GM10266 (cell line): ENCODE data around the gene DCTD.
"Not testable (repeated sequence)": the region's sequence is repeated elsewhere in the genome, so short reads cannot be mapped to it uniquely, and the experiment has no call there.

Source experiments
- DNase-seq: peaks from one replicate; pipeline ENCODE4 v3.0.0; 2012; ENCODE audit errors: extremely low spot score
- TF ChIP-seq, protein P1 (sequence below): IDR thresholded peaks from 2 replicates; pipeline ENCODE4 v1.5.1; 2012; ENCODE audit warnings: mild to moderate bottlenecking, low read depth; ENCODE audit not compliant: control insufficient read depth, insufficient read depth; ENCODE audit errors: missing control alignments

Gene DCTD

GRCh38 chr4:182903013-182903412 is 14.2 kb downstream of the DCTD start:
- TF ChIP-seq, protein P1, sequence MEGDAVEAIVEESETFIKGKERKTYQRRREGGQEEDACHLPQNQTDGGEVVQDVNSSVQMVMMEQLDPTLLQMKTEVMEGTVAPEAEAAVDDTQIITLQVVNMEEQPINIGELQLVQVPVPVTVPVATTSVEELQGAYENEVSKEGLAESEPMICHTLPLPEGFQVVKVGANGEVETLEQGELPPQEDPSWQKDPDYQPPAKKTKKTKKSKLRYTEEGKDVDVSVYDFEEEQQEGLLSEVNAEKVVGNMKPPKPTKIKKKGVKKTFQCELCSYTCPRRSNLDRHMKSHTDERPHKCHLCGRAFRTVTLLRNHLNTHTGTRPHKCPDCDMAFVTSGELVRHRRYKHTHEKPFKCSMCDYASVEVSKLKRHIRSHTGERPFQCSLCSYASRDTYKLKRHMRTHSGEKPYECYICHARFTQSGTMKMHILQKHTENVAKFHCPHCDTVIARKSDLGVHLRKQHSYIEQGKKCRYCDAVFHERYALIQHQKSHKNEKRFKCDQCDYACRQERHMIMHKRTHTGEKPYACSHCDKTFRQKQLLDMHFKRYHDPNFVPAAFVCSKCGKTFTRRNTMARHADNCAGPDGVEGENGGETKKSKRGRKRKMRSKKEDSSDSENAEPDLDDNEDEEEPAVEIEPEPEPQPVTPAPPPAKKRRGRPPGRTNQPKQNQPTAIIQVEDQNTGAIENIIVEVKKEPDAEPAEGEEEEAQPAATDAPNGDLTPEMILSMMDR: no peak
- DNase-seq: no peak

DNA sequence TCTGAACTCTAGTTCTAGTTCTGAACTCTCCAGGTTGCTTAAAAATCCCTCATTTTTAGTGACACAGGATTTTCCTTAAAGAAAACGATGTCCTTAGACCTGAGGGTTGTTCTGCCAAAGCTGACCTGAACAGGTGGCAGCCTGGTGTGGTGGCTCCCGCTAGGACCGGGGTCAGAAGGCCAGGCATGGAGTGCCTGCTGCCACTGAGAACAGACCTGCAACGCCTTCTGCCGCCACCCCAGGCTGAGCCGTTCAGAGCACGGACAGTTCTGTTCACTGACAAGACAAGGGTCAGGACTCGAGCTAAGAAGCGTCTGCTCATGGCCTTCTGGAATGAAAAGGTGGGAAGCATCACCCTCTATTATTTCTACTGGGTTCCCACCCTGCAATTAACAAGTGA is 15.8 kb downstream of the DCTD start:
- TF ChIP-seq, protein P1: no peak
- DNase-seq: no peak

DNA sequence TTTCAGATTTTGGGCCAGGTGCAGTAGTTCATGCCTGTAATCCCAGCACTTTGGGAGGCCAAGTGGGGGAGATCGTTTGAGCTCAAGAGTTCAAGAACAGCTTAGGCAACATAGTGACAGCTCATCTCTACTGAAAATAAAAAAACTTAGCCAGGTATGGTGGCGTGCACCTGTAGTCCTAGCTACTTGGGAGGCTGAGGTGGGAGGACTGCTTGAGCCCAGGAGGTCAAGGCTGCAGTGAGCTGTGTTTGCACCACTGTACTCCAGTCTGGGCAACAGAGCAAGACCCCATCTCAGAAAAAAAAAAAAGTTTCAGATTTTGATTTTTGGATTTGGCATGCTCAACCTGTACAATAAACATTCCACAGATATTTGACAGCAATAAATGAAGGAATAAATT is 17.2 kb downstream of the DCTD start:
- not testable (repeated sequence) for DNase-seq

DNA sequence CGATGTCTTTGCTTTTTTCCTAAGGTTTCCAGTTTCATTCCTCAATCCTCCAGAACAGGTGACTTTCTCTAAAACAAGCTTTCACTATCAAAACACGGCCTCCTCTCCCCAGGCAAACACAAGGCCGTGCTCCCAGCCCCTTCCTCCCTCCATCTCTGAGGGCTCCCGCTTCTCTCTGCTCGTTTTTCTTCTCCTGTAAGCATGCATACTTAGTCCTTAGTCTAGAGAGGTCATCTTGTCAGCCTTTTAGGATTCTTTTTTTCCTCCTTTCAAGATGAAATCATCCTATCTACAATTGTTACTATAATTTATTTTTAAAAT is 18.7 kb downstream of the DCTD start:
- TF ChIP-seq, protein P1: no peak
- DNase-seq: no peak

DNA sequence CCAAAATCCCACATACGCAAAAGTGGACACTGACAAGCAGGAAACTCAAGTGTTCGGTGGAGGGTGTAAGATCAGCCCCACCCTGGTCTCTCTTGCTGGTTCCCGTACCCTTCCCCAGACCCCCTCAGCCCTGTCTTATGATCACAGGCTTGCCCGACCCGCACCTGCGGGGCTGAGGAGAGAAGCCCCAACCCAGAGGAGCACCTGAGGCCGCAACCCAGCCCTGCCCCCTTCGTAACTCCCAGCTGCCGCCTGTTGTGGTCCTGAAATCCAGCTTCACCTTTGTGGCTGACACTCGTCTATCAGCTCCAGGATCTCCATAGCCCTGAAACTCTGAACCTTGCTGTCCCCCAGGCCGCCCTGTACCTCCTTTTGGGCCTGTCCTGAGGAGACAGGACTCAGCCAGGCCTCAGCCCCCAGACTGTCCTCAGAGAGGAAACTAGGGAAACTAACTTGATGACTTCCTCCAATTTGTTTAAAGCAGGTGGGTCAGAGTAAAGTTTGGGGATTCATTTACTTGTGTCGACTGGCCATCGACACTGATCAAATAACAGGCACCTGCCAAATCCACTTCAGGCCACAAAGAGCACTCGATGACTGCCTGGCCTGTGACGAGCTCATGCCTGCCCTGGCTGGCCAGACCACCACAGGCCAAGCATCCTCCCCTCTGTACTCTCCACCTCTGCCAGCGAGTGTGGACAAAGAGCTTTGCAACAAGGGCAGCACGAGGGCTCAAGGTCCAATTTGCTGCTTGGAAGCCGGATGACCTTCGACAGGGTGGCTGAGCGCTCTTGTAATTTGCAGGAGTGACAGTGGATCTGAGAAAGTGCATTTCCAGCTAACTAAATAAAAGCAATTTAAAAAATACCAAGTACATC is 19.3 kb downstream of the DCTD start:
- TF ChIP-seq, protein P1: no peak
- no peak for DNase-seq

DNA sequence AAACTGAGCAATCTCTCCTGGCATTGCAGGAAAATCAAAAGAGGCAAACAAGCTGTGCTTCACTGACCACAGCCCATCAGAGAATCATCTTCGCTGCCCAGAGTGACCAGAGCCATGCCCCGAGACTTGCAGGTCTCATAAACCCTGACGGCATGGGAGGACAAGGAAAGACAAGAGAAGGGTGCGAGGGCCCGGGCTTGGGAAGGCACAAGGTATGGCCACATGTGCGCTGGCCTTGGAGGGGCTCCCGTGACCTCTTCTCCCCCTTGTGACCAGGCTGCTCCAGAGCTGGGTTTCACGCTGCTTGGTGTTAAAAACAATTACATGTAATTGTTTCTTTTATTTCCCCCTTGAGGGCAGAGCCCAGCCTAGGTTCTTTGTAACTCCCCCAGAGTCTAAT is 20.8 kb downstream of the DCTD start:
- no peak for DNase-seq
- TF ChIP-seq, protein P1: no peak

- TF ChIP-seq, protein P1: no peak
- no peak for DNase-seq
Measured at GRCh38 chr4:182895791-182896292, 21.3 kb downstream of the DCTD start.
